ENCODE measurements around the gene METTL2A.
"Not testable (repeated sequence)": the region's sequence is repeated elsewhere in the genome, so short reads cannot be mapped to it uniquely, and the experiment has no call there.

DNA sequence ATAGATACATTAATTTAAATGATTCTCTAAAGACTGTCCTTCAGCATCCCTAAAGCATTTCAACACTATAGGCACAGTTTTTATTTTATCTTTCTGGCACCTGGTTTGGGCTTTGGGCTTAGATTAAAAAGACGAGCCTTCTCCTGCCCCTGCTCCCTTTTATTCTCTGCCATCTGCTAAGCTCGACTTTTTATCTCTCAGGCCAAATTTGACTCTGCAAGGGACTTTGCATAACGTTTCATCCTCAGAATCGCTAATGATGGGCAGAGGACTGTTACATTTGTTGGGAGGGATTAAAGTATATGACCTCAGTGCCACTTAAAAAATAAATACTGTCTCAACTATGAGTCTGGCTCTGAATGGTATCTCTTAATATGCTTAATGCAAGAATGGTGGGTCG lies 29.3 kb downstream of the METTL2A start:
- TF ChIP-seq POLR2A, CTCF, POLR2AphosphoS5, EP300 (IDR thresholded peaks at IDR 0.05): not testable (repeated sequence)

Data from stomach (tissue), 4 donors.